ENCODE results near the gene DGKZ. TPM values are rescaled to one million over a fixed set of nuclear protein-coding genes. Genes with fewer than 3 reads are reported as not detected.

DGKZ gene
- total RNA-seq, 1 donor from 2014 or later, result 103 TPM

DNA sequence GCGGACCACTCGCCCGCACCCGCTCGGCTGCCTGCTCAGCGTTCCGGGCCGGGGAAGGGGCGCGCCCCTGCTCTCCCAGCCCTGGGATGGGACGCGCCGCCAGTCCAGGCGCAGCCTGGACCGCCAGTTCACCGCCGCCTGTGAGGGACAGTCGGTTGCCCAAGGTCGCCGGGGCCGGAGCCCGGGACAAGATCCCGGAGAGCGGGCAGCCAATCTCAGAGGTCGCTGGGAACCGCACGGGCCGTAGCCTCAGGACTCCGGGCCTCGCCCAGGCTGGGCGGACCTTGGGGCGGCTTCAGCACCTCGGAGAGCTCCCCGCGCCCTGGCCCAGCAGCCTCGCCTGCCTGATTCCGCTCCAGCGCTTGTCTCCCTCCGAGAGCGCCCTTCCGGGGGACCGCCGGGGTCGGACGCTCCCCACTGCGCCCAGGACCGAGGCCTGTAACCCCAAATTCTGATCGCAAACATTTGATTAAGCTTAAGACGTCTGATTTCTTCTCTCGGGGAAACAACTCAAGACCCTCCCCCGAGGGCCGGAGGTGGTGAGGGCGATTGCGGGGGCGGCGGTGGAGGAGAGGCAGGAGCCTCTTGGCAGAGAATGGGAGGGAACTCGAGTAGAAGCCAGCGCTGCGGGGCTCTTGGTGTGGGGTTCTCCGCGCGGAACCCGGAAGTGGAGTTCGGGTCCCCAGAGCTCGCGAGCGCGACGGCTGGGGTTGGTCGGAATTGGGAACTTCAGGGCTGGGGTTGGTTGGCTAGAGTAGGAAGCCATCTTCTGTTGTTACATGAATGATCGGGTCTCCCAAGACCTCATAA lies 45.4 kb downstream of the DGKZ start:
- peak; percentile 87 for DNase-seq (ENCODE audit: low read depth)

DNA sequence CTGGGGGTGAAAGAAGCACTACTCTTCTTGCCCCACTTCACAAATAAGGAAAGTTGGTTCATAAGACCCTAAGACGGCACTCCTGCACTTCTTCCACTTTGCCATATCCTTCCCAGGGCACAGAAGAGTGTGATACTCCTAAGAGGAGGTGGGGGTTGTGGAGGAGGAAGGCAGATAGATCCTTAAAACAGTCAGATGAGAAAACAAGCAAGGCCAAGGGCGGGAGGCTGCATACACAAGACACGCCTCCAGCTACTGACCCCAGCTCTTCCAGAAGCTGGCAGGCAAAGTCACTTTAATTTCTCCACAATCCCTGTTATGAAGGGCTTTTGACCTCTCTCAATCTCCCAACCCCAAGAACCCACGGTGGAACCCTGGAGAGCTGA lies 46.0 kb downstream of the DGKZ start:
- no peak for DNase-seq (ENCODE audit: low read depth)

DNA sequence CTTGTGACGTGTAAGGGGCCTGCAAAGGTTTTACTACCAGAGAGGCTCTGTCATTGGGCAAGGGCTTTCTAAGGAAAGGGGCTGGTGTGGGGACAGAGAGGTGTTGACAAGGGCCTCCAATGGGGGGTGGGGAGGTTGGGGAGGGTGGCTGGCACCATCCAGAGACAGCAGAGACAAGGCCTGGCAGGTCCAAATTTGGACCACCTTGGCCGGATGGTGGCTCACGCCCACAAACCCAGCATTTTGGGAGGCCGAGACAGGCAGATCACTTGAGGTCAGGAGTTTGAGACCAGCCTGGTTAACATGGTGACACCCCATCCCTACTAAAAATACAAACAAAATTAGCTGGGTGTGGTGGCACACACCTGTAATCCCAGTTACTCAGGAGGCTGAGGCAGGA lies 46.5 kb downstream of the DGKZ start:
- DNase-seq (ENCODE audit: low read depth), result no peak

DNA sequence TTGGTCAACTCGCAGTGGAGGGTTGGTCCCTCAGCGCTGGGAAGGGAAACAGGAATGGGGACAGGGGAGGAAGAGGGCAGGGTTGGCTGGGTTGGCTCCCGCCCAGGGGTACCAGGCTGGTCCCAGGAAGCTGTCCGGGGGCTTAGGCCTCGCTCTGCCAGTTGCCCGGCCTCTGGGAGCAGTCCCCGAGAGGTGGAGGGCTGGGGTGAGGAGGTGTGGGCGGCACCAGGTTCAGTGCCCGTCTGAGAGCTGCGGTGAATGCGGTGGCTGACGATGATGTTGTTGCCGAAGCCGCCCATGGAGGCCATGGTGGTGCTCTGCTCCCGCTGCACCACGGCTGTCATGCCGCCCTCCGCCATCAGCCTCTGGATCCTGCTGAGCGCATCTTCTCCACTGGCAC lies 50.3 kb downstream of the DGKZ start:
- no peak for DNase-seq (ENCODE audit: low read depth)

DNA sequence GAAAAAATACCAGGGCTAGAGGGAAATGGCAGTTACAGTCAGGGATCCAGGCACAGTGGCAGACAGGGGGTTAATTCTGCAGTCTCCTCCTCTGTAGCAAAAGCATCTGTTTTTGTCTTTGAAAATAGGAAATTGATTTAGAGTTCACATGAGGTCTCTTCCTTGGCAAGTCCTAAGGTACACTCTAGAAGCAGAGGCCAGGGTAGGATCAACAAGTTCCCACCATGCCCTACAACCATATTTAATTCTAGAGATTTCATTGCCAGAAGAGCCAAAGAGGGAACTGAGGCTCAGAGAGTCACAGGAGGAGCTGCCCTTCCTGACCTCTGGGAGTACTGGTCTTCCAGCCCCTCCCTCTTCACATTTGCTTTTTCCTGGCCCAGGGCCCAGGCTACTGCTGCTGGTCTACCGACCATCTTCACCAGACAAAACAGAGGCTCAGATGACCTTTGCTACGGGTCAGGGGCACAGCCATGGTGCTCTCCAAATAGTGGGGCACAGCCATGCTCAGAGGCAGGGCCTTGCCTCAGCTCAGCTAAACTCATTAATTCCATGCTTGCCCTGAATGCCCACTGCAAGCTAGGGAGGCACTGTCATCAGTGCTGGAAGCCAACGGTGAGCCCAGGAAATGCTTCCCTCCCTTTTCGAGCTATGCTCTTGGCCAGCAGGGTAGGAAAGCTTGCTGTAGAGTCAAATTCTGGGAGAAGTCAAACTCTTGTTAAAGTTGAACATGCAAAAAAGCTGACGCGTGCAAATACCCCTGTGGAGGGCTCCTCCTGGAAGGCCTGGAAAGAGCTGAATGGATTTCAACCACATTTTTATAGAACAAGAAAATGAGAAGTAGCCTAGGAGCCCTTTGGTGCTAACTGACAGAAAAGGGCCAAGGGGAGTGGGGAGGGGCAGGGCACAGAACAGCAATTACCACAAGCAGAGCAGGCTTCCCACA lies 56.0 kb downstream of the DGKZ start:
- peak; percentile 43 for DNase-seq (ENCODE audit: low read depth)

DNA sequence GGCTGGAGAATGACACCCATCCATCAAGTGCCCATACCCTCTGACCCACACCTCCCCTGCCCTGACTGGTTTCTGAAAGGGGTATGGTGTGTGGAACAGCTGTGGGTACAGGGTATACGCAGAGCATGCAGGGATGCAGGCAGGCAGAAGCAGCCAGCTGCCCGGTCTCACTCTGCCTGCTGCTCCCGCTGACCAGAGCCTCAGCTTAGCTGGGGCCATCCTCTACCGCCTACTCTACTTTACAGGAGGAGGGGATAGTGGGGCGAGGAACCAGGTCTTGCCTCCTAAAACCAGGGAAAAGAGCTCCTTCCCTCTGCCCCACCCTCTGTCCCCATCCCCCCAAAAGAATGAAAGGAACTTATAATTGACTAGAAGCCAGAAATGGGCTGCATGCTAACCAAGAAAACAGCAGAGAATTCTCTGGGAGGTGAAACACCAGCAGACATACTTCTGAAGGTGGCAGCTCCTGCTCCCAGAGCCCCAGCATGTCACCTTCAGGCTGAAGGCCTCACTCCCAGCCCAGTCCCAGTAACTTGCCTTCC lies 57.3 kb downstream of the DGKZ start:
- no peak for DNase-seq (ENCODE audit: low read depth)

DNA sequence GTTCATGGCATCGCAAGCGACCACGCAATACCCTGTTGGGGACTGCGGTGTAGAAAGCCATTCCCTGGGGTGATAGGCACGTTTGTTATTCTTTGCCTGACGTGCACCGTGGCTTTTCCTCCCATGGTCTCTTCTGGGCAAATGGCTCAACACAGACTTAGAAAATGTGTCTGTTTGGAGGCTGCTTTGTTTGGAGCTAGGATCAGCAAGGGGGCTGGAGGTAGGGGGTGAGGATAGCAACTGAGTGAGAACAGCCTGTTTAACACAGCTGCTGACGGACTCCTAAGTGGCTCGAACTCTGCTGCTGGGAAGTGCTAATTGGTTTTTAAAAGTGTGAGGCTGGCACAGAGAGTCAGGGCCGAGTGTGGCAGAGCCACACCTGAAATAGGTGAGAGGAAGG lies 60.4 kb downstream of the DGKZ start:
- DNase-seq (ENCODE audit: low read depth), result no peak

DNA sequence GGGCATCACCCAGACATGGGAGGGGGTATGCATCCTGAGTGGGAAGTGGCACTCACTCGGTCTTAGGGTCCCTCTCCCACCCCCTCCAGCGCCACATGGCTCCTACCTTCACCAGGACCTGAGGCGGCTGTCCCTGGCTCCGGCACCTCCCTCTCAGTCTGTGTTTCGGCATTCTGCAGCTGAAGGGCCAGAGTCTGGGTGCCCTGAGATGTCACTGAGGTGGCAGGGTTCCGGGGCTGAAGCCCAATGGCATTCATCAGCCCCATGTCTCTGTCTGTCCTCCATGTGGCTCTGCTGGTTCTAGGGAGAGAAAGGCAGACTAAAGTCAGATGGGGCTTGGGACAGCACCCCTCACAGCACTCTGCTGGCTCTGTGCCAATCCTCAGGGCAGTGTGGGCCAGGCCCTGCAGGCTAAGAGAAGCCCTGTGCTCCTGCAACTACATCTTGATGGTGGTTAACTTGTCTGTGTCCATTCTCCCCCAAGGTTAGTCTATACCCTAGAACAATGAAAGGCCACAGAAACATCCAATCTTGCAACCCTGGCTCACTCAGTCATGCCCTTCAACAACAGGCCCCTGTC lies 61.2 kb downstream of the DGKZ start:
- DNase-seq (ENCODE audit: low read depth), result no peak

DNA sequence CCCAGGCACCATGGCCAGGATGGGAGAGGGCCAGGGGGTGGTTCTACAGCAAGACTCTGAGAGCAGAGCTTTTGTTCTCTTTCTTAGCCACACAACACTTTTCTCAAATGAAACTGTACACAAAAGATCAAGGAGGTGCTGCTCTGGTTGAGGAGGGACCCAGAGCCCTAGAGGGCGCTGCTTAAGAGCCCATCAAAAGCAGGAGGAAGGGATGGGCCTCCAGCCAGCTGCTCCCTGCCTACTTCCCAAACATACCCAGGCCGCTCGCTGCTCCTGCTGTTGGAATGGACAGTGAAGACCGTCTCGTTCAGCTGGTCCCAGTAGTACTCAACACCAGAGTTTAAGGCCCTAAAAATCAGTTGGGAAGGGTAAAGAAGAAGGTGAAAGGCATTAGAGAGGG lies 62.8 kb downstream of the DGKZ start:
- no peak for DNase-seq (ENCODE audit: low read depth)

DNA sequence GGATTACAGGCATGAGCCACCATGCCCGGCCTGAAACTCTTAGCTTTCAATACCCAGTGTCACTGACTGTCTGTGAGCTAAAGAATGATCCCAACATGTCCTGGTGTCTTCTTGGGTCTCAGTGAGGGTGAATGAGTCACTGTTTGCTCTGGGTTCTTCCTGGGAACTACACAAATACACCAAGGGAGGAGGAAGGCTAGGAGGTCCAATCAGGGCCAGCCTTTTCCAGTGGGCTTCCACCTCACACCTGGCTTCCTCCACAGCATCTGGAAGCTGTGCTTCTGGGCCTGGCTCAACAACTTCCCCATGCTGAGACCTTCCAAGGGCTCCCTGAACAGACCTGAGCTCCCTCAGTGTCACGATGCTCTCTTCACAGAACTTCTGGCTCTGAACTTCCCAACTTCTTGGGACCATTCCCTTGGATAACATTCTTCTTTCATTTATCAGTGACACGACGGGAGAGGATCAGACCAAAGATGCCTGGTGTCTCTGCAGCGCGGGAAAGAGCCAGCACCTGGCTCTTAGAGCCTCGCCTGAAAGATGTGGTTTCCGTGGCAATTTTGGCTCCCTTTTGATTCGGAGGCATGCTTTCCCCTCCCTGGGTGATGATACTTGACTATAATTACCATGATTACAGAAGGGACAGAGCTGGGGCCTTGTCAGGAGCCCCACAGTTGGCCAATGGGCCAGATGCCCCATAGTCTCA lies 66.7 kb downstream of the DGKZ start:
- DNase-seq (ENCODE audit: low read depth), result peak; percentile 86

DNA sequence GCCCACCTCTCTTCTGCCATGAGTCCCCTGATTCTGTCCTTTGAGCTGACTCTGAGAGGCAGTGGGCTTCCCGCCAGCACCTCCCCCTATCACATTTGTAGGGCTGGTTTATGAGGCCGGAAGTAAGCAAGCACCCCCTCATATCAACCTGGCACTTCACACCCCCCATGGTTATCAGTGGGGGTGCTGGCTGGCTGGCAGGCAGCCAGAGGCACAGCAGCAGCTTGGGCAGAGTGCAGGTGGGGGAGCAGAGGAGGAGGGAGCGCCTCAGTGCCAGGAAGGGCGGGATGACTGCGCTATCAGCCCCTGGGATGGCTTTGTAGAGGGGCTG lies 67.2 kb downstream of the DGKZ start:
- DNase-seq (ENCODE audit: low read depth), result no peak

DNA sequence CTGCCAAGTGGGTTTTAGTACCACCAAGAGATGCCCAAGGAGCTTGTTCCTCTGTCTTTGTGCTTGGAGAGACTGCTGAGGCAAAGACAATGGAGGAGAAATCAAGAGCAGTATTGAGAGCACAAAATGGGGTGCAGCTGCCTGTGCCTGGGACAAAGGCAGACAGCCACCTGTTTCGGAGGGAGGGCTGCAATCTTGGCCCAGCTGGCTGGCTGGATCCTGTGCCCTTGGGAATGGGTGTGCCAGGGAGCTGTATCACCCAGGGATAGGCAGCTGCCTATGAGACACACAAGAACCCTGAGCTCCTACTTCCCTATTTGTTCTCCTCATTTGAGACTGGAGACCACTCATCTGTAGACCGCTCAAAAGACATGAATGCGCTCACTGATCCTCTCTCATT lies 67.6 kb downstream of the DGKZ start:
- DNase-seq (ENCODE audit: low read depth), result peak; percentile 89

DNA sequence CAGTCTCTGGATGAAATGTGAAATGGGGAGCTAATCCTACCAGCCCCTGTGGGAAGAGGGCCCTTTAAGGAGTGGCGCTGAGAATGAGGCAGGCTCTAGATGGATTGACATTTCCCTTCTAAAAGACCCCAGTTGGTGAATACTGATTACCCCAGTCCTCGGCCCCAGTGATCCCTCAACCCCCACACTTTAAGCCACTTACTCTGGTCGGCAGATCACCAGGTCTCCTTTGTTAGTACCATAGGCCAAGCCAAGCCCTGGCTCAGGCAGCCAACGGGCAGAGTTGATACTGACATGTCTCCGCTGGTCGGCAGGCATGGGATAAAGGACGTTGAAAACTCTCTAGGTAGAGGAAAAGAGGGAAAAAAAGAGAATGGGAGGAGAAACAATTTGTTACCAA lies 70.4 kb downstream of the DGKZ start:
- no peak for DNase-seq (ENCODE audit: low read depth)

DNA sequence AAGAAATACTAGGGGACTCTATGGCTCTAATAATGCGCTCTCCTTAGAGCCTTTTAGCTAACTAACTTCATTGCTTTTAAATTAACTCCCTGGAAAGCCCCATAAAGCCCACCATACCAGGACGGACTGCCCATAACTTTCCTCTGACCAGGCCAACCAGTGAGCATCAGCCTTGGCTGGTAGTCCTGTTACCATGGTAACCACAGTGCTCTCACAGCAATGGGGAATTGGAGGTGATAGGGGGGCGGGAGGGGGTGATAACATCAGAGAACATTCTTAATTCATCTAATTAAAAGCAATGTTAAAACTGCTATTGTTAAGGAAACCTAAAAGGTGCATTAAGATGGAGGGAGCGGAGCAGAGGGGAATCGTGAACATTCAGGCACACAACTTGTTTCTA lies 71.5 kb downstream of the DGKZ start:
- DNase-seq (ENCODE audit: low read depth), result no peak

DNA sequence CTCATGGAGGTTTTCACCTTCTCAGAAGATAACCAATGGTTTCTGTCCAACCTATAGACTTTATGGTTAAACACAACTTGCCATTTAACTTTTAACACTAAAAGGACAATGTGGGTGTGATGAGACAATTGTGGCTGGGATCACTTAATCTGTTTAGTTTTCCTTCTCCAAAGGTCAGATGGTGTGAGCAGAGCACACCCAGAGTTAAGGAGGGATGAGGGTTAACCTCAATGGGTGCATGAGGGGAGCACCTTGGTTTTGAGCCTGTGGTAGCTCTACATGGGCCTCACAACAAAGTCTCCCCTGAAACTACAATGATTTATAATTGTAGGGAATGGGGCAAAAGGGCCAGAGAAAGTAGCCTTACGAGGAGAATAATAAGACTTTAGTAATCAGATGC lies 73.2 kb downstream of the DGKZ start:
- DNase-seq (ENCODE audit: low read depth), result no peak

DNA sequence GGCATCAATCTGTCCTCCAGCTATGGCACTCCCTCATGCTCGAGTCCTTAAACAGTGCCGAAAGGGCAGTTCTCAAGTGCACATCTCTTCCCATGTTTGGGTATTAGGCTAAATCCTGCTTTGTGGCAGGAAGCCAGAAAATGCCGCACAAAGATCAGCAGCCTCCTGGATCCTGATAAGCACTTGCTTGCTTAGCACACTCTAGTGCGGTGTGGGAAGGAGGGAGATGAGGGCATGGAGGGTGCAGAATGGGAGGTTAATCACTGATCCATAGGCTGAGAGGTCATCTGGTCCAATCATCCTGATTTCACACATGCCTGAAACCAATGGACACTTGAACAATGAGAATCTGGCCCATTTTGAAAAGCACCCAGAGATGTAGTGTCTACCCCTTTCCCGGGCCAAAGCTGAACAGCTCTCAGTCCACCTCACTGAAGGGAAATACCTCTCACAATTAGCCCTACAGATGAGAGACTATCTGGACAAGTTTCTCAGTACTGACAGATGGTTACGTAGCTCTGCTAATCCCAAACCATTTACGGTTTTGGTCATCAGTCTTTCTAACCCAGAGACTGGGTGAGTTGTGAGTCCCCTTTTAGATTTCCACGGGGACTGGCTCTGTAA lies 74.1 kb downstream of the DGKZ start:
- DNase-seq (ENCODE audit: low read depth), result no peak

DNA sequence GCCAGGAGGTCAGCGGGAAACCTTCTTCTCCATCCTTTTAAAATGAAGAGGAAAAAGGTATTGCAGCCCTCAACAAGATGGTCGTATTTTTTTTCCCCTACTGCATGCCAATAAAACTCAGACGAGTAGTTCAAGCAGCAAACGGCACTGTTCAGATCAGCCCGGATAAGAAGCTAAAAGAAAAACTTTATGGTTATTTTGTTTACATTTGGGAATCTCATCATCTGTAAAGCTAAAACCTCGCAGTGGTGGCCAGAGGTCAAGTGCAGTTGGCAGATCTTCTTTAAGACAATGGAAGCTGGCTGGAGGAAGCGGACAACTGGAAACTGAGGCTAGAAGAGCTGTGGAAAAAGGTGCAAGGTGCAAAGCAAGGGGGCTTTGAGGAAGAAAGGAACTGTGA lies 75.3 kb downstream of the DGKZ start:
- DNase-seq (ENCODE audit: low read depth), result no peak

DNA sequence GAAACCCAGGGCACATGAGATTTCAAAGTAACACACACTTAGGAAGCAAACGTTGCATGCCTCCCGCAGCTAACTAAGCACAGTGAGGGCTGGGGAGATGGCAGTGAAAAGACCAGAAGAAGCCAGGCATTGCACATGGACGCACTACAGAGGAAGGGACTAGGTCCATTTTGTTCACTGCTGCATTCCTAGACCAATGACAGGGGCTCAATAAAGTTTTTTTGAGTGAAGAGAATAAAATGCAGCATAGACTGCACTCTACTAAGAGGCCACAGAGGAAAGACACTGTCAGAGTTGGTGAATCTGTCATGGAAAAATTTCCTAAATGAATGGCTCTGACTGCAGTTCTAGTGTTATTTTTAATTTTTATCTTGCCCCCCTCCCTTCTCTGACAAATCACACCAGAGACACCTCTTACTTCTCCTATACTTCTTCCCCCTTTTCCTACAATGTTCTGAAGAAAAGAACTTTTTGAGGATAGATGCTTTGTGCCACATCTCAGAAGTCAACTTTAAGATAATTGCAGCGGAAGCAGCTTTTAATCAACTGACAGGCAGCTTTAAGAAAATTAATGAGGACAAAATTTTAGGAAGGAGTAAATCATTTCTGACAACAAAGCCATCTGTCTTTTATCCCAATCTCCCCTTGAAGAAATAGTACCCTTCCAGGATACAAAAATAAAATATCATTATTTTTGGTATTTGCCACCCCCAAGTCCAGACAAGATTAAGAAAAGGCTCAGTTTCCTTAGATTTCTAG lies 79.1 kb downstream of the DGKZ start:
- no peak for DNase-seq (ENCODE audit: low read depth)

DNA sequence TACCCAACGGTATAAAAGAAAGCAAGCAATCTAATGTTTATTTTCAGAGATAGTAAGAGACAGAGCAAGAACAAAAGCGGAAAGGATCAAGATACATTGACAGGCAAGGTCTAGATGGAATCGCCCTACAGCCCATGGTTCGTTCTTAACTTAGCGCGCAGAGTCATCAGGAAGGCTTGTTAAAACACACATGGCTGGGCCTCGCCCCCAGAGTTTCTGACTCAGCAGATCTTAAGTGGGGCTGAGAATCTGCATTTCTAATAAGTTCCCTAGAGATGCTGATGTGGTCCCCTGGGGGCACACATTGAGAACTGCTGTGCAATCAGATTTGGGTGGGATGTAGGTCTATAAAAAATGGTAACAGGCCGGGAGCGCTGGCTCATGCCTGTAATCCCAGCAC lies 80.1 kb downstream of the DGKZ start:
- DNase-seq (ENCODE audit: low read depth), result peak; percentile 85

DNA sequence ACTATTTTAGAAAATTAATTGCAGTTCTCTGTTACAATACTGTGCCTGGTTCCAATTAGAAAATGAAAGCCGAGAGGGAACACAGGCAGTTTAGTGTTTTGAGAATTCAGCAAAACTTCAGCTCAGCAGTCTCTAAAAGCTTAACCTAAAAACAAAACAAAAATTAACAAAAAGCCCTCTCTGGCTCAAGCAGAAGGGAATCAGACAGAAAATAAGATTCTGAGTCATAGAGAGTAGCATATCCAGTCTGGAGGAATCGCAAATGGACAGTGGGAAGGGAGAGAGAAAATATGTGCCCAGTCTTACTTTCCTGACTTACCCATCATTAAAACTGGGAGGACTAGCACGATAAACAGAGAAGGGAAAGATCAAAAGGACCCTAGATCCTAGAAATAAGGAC lies 82.5 kb downstream of the DGKZ start:
- no peak for DNase-seq (ENCODE audit: low read depth)

Measured in myocyte (in vitro differentiated cells).